Measurements from ENCODE around the gene COL6A2.

GRCh38 chr21:46060596-46061061, 37.3 kb upstream of the COL6A2 start:
- TF ChIP-seq EZH2 (IDR thresholded peaks at IDR 0.05; ENCODE audit: low read depth): no peak
- TF ChIP-seq CTCF (conservative IDR thresholded peaks at IDR 0.05): no peak
